Nephron (organoid): Measurements from ENCODE around the gene EFNB3.

Experiments
- H3K27ac Mint-ChIP-seq, 3 experiments: 2 replicates each; pipeline ENCODE4 v1.8.0; 2020; ENCODE audit warnings: mixed read lengths in 3 of 3, mild to moderate bottlenecking in 2 of 3, moderate library complexity in 1 of 3
- H3K27me3 Mint-ChIP-seq: 2 replicates; pipeline ENCODE4 v1.8.0; 2021; ENCODE audit warnings: low read depth, mild to moderate bottlenecking, moderate library complexity, mixed read lengths
- H3K36me3 Mint-ChIP-seq: 2 replicates; pipeline ENCODE4 v1.8.0; 2020; ENCODE audit warnings: low read depth, mixed read lengths
- H3K4me1 Mint-ChIP-seq: 2 replicates; pipeline ENCODE4 v1.8.0; 2020; ENCODE audit warnings: mixed read lengths
- H3K4me3 Mint-ChIP-seq, 3 experiments: 2 replicates each; pipeline ENCODE4 v1.8.0; 2020; ENCODE audit warnings: mild to moderate bottlenecking in 3 of 3, mixed read lengths in 3 of 3, moderate library complexity in 2 of 3
- H3K9me3 Mint-ChIP-seq: 2 replicates; pipeline ENCODE4 v1.8.0; 2020; ENCODE audit warnings: mixed read lengths
- TF ChIP-seq, protein P1 (sequence below), 3 experiments: fragments of 200-600 bp; sonication (generic); IDR thresholded peaks; one replicate each; pipeline ENCODE4 v1.5.0; 2021; ENCODE audit warnings: antibody characterized with exemption in 3 of 3; ENCODE audit not compliant: unreplicated experiment in 3 of 3

Gene EFNB3

DNA sequence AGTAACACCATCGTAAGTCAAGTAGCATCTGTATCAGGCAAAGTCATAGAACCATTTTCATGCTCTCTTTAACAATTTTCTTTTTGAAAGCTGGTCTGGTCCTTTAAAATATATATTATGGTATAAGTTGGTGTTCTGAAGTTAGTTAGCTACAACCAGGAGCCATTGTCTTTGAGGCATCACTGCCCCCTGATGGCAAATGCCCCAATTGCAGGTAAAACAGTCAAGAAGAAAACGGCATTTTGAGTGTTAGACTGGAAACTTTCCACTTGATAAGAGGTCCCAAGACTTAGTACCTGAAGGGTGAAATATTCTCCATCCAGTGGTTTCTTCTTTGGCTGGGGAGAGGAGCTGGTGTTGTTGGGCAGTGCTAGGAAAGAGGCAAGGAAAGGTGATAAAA, 31.8 kb upstream of the EFNB3 start:
- TF ChIP-seq, protein P1, sequence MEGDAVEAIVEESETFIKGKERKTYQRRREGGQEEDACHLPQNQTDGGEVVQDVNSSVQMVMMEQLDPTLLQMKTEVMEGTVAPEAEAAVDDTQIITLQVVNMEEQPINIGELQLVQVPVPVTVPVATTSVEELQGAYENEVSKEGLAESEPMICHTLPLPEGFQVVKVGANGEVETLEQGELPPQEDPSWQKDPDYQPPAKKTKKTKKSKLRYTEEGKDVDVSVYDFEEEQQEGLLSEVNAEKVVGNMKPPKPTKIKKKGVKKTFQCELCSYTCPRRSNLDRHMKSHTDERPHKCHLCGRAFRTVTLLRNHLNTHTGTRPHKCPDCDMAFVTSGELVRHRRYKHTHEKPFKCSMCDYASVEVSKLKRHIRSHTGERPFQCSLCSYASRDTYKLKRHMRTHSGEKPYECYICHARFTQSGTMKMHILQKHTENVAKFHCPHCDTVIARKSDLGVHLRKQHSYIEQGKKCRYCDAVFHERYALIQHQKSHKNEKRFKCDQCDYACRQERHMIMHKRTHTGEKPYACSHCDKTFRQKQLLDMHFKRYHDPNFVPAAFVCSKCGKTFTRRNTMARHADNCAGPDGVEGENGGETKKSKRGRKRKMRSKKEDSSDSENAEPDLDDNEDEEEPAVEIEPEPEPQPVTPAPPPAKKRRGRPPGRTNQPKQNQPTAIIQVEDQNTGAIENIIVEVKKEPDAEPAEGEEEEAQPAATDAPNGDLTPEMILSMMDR (IDR thresholded peaks at IDR 0.05; ENCODE audit: unreplicated experiment in 3 of 3) = peak; percentile 18 to 39 (median 33)
- H3K4me3 Mint-ChIP-seq = no peak overlapping the region
- no peaks in the 10 kb centered on the region for H3K4me1 Mint-ChIP-seq
- H3K9me3 Mint-ChIP-seq = peaks cover 3% of the 10 kb centered on the region
- no peaks in the 10 kb centered on the region for H3K27me3 Mint-ChIP-seq
- H3K36me3 Mint-ChIP-seq = peaks cover 73% of the 10 kb centered on the region
- H3K27ac Mint-ChIP-seq = no peak overlapping the region

DNA sequence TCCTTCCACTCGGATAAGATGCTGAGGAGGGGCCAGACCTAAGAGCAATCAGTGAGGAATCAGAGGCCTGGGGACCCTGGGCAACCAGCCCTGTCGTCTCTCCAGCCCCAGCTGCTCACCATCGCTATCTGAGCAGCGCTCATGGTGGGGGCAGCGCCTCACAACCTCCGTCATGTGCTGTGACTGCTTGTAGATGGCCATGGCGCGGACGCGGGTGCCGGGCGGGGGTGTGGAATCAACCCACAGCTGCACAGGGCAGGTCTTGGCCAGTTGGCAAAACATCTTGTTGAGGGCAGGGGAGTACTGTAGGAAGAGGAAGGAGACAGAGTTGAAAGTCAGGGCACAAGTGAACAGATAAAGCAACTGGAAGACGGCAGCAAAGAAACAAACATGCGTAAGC, 30.1 kb upstream of the EFNB3 start:
- Mint-ChIP-seq H3K9me3 (peaks cover 3% of the 10 kb centered on the region), H3K27me3 (no peaks in the 10 kb centered on the region), H3K4me1 (no peaks in the 10 kb centered on the region), H3K36me3 (peaks cover 61% of the 10 kb centered on the region), H3K27ac (no peak overlapping the region), H3K4me3 (no peak overlapping the region)
- TF ChIP-seq, protein P1 (IDR thresholded peaks at IDR 0.05; ENCODE audit: unreplicated experiment in 3 of 3) = no peak

DNA sequence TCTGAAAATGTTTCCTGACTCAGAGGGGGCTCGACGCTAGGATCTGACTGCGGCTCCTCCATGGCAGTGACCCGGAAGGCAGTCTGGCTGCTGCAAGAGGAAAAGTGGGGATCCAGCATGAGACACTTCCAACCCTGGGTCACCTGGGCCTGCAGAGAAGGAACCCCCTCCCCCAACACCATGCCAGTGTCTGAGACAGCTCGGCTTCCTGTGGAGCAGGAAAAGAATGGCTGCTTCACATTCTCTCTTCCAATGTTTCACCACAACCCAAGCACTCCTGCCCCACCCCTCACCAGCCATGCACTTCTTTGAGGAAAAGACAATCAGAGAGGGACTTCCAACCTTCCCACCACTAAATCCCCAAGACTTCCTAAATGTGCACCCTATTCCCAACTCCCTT, 28.5 kb upstream of the EFNB3 start:
- Mint-ChIP-seq H3K36me3 (peaks cover 52% of the 10 kb centered on the region), H3K4me3 (no peak overlapping the region)
- TF ChIP-seq, protein P1 (IDR thresholded peaks at IDR 0.05; ENCODE audit: unreplicated experiment in 3 of 3) = no peak

DNA sequence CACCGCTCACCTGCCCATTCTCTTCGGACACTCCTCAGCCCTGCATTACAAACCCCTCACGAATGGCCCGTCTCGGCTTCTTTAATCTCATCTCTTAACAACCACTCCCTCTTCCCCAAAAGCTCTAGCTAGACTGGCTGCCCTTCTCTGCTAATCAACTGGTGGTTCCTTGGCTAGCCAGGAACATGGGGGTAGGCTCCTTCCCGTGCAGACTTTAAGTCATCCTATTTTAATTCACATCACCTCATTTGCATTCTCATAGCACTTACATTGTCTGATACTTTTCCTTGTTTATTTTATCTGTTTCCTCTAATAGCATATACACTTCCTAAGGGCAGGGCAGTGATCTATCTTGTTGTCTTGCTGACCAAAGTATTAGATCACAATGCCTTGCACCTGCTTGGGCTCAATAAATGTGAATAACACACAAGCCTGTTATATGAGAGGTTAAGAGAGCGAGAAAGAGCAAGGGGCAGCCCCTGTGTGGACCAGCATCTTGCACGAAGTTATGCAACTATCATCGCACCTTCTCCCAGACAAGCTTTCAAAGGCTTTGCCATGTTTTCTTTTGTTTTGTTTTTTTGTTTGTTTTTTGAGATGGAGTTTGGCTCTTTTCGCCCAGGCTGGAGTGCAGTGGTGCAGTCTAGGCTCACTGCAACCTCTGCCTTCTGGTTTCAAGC, 27.5 kb upstream of the EFNB3 start:
- Mint-ChIP-seq H3K4me1 (no peaks in the 10 kb centered on the region), H3K27me3 (no peaks in the 10 kb centered on the region), H3K9me3 (peaks cover 3% of the 10 kb centered on the region), H3K36me3 (peaks cover 46% of the 10 kb centered on the region), H3K27ac (no peak overlapping the region), H3K4me3 (no peak overlapping the region)
- TF ChIP-seq, protein P1 (IDR thresholded peaks at IDR 0.05; ENCODE audit: unreplicated experiment in 3 of 3) = no peak

More for the DNA sequence above, 28.5 kb upstream of the EFNB3 start:
- H3K27me3 Mint-ChIP-seq = no peaks in the 10 kb centered on the region
- H3K9me3 Mint-ChIP-seq = peaks cover 3% of the 10 kb centered on the region
- H3K27ac Mint-ChIP-seq = no peak overlapping the region
- H3K4me1 Mint-ChIP-seq = no peaks in the 10 kb centered on the region

DNA sequence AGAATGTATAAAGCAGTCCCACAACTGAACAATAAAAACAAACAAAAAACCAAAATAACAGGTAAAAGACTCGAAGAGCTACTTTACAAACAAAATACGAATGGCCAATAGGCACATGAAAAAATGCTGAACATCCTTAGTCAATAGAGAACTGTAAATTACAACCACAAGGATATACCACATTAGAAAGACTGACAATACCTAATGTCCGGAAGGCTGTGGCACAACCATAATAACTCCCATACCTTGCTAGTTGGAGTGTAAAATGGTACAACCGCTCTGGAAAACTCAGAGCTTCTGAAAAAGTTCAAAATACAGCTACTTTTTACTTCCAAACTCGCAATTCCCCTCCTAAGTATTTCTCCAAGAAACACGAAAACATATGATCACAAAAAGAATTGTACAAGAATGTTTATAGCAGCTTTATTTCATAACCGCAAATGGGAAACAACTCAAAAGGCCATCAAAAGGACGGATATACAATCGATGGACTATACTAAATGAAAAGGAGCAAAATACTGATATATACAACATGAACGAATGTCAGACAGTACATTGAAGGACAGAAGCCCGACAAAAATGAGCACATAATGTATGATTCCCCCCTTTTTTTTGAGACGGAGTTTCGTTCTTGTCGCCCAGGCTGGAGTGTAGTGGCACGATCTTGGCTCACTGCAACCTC, 20.0 kb upstream of the EFNB3 start:
- TF ChIP-seq, protein P1 (IDR thresholded peaks at IDR 0.05; ENCODE audit: unreplicated experiment in 3 of 3) = no peak
- peaks cover 22% of the 10 kb centered on the region for H3K4me1 Mint-ChIP-seq
- peaks cover under 1% of the 10 kb centered on the region for H3K36me3 Mint-ChIP-seq
- H3K27me3 Mint-ChIP-seq = no peaks in the 10 kb centered on the region
- no peaks in the 10 kb centered on the region for H3K9me3 Mint-ChIP-seq
- peak overlapping the region; percentile 100 for H3K27ac Mint-ChIP-seq
- H3K4me3 Mint-ChIP-seq = peak overlapping the region; percentile 93 to 98 (median 98)
